ENCODE data around the gene NR2E1.

NR2E1 gene

DNA sequence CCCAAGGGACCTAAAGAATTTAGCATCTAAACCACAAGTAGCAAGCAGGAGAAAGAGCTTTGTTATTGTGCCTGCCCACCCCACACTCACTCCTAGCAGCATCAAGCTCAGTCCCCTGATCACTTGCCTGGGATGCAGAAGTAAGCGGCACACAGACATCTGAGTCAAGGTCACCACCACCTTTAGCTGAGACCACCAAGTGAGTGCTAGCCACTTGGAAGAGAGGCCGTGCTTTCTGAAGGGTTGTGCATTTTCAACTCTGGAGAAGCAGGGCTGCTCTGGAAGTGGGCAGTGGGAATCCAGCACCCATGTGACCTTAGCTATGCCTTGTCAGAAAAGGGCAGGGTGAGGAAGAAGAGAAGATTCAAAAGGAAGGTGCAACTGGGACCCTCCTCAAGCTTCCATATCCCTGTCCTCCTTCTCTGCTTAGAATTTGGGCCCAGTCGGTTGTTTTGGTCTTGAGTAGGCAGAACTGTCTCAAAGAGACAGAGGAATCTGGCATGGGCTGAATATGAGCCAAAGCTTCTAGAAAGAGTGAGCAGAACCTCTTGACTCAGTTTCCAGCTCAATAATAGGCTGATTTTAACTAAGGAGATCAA, 6.2 kb downstream of the NR2E1 start:
- Mint-ChIP-seq H3K9me3 (no peaks in the 10 kb centered on the region), H3K27me3 (peaks cover 94% of the 10 kb centered on the region), H3K4me1 (peaks cover 32% of the 10 kb centered on the region), H3K4me3 (no peak overlapping the region), H3K27ac (no peak overlapping the region), H3K36me3 (peaks cover 6% of the 10 kb centered on the region)
- DNase-seq = no peak
- CTCF ChIA-PET = interaction anchor here (1.3 kb wide), 1 partner anchor 319 kb away, joined by 4 read pairs; no protein-coding TSS in a partner anchor

DNA sequence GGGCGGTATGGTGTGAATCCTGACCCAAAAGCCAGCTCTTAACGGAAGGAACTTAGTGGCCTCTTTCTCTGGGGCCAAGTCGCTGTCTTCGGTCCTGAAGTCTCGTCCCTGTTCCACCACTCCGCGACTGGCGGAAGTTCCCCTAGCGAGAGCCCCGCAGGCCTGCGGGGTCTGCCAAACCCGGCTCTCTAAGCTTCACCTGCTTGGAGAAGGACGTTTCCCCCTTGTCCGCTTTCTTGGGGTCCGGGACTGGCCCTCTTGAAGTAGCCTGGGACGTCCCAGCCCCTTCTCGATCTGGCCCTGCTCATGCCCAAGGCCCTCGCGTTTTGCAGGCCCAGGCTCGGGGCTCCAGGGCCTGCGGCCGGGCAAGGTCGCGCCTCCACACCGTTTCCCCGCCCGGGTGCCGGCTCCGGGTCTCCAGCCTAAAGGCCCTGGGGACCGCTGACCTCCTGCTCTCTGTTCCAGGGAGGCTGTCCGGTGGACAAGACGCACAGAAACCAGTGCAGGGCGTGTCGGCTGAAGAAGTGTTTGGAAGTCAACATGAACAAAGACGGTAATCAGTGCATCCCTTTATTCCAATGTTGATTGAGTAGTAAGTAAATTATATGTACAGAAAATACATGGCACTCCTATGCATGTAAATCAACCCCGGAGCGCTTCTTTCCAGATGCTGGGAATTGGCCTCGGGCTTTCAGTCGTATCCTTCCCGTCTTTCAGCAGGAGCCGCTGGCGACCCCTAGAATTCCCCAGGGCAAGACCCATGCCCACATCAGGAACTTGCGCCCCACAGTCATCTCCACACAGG, 8.8 kb downstream of the NR2E1 start:
- no peaks in the 10 kb centered on the region for H3K9me3 Mint-ChIP-seq
- no peak overlapping the region for H3K4me3 Mint-ChIP-seq
- H3K36me3 Mint-ChIP-seq = no peaks in the 10 kb centered on the region

DNA sequence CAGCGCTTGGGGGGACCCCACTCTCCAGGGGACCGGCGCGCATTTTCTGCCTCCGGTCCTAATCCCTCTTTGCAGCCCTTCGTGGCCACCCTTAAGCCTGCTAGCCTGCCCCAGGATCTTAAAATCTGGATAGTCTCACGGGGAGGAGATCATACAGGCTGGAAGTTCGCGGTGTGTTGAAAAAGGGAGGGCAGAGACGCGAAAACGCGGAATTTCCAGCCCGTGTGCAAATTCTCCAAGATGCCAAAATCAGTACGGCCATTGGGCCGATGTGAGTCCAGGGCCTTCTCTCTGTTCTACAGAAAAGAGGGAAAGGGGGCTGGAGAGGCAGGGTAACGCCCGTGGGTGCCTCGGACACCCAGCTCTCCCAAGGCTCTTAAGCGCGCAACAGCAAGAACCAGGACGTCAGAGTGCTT, 9.4 kb downstream of the NR2E1 start:
- peaks cover 18% of the 10 kb centered on the region for H3K4me1 Mint-ChIP-seq
- CTCF ChIA-PET = interaction anchor here (0.8 to 1.7 kb wide), 4 partner anchors 62 to 350 kb away, joined by 3 to 11 read pairs (median 4); no protein-coding TSS in a partner anchor
- H3K9me3 Mint-ChIP-seq = no peaks in the 10 kb centered on the region
- H3K27me3 Mint-ChIP-seq = peaks cover 82% of the 10 kb centered on the region
- H3K4me3 Mint-ChIP-seq = no peak overlapping the region
- no peak overlapping the region for H3K27ac Mint-ChIP-seq
- no peak for DNase-seq
- no peaks in the 10 kb centered on the region for H3K36me3 Mint-ChIP-seq

More for the DNA sequence above, 8.8 kb downstream of the NR2E1 start:
- DNase-seq = peak; percentile 67
- Mint-ChIP-seq H3K4me1 (peaks cover 18% of the 10 kb centered on the region), H3K27me3 (peaks cover 83% of the 10 kb centered on the region), H3K27ac (no peak overlapping the region)
- CTCF ChIA-PET = interaction anchor here (1.0 to 1.7 kb wide), 5 partner anchors 14 to 323 kb away, joined by 3 to 11 read pairs (median 3); no protein-coding TSS in a partner anchor

DNA sequence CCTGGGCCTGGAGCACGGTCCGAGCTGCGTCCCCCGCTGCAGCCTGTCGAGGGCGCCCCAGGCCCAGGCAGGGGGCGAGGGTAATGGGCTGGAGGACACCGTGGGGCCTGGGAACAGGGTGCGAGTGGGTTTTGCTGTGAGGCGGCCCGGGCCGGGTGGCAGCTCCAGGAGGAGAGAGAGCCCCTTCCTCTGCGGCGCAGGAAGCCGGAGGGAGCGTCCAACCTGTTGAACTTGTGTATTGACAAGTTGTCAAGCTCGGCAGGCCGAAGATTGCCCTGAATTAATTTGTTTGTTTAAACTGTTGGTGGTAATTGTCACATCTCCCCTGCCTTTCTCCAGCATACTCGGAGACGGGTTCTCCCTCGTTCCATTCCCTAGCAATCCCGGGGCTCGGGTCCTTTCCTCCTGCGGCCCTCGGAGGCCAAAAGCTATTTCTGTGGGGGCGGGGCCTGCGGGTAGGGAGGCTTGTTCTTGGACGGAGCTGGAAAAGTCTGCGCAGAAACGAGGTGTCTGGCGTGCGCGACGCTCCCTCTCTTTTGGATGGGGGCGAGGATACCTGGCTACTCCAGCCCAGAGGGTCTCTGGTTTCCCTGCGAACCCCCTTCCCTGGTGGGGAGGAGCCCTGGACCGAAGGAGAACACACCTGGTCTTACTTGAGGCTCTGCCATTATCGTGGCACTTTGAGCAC, 9.9 kb downstream of the NR2E1 start:
- Mint-ChIP-seq H3K4me3 (peak overlapping the region; percentile 18), H3K4me1 (peaks cover 18% of the 10 kb centered on the region), H3K36me3 (no peaks in the 10 kb centered on the region), H3K27ac (no peak overlapping the region), H3K9me3 (no peaks in the 10 kb centered on the region), H3K27me3 (peaks cover 79% of the 10 kb centered on the region)
- CTCF ChIA-PET = interaction anchor here (0.8 to 1.7 kb wide), 4 partner anchors 63 to 350 kb away, joined by 3 to 11 read pairs (median 4); no protein-coding TSS in a partner anchor
- DNase-seq = no peak

DNA sequence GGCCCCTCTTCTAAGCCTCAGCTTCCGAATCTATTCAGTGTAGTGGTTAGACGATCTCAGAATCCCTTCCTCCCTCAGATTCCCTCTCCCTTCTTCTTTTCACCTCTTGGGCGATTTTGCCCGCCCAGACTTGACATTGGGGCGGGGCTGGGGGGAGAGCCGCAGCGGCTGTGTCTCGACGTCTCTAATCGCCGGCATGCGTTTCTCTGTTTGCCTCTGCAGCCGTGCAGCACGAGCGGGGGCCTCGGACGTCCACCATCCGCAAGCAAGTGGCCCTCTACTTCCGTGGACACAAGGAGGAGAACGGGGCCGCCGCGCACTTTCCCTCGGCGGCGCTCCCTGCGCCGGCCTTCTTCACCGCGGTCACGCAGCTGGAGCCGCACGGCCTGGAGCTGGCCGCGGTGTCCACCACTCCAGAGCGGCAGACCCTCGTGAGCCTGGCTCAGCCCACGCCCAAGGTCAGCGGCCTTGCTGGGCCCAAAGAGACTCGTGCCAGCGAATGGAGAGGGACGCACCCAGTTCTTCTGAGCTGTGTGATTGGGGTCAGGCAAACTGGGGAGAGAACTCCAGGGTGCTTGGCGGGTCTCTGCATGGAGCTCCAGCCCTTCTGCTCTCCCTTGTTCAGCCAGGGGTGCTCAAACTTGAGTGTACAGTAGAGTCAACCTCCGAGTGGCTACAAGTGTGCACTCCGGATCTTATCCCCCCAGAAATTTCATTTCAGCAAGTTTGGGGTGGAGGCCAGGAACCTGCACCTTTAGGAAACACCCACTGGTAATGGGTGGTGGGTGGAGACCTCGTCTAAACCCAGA, 10.7 kb downstream of the NR2E1 start:
- no peaks in the 10 kb centered on the region for H3K9me3 Mint-ChIP-seq
- peak overlapping the region; percentile 10 for H3K4me3 Mint-ChIP-seq
- peak overlapping the region; percentile 77 for H3K27ac Mint-ChIP-seq
- H3K4me1 Mint-ChIP-seq = peaks cover 13% of the 10 kb centered on the region
- CTCF ChIA-PET = interaction anchor here (1.4 to 1.7 kb wide), 4 partner anchors 64 to 321 kb away, joined by 3 to 11 read pairs (median 4); no protein-coding TSS in a partner anchor
- DNase-seq = no peak
- H3K27me3 Mint-ChIP-seq = peaks cover 79% of the 10 kb centered on the region
- no peaks in the 10 kb centered on the region for H3K36me3 Mint-ChIP-seq

DNA sequence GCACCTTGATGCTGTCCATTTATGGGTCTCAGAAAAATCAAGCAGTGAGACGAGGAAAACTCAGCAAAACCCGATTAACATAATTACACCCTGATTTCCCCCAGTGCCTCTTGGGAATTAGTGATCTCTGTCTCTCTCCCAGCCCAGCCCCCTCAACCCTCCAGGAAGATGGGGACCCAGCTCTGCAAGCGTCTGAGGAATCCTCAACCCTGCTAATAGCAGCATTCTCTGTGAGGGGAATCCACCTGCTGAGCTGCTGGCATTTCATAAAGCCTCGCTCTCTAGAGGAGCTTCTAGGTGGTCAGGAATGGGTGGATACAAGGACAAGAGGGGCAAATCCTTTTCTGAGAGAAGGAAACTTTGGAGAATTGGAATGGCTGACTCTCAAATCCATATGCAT, 13.9 kb downstream of the NR2E1 start:
- H3K27me3 Mint-ChIP-seq = peaks cover 66% of the 10 kb centered on the region
- no peak overlapping the region for H3K27ac Mint-ChIP-seq
- CTCF ChIA-PET = interaction anchor here (0.6 kb wide), 1 partner anchor 312 kb away, joined by 3 read pairs; no protein-coding TSS in a partner anchor
- DNase-seq = no peak
- no peaks in the 10 kb centered on the region for H3K9me3 Mint-ChIP-seq
- peaks cover 13% of the 10 kb centered on the region for H3K4me1 Mint-ChIP-seq
- no peak overlapping the region for H3K4me3 Mint-ChIP-seq
- H3K36me3 Mint-ChIP-seq = no peaks in the 10 kb centered on the region

DNA sequence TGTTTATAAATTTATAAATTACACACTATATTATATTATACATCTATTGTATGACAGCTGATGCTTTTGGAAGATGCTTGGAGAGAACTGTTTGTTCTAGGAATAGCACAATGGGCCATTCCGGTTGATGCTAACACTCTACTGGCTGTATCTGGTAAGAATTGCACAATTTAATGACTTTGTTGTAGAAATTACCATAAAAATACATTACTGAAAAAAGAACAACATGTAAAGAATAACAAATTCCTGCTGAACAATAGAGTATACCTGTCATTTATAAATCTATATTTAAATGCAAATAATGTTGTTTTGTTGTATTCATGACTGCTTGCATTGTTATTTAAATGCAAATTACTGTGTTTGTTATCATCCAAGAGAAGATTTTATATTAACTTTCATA, 14.4 kb downstream of the NR2E1 start:
- CTCF ChIA-PET = interaction anchor here (0.6 to 0.8 kb wide), 2 partner anchors 311 to 312 kb away, joined by 3 to 4 read pairs; no protein-coding TSS in a partner anchor
- peaks cover 9% of the 10 kb centered on the region for H3K4me1 Mint-ChIP-seq
- DNase-seq = no peak
- no peaks in the 10 kb centered on the region for H3K9me3 Mint-ChIP-seq
- peaks cover 60% of the 10 kb centered on the region for H3K27me3 Mint-ChIP-seq
- no peaks in the 10 kb centered on the region for H3K36me3 Mint-ChIP-seq
- no peak overlapping the region for H3K4me3 Mint-ChIP-seq
- no peak overlapping the region for H3K27ac Mint-ChIP-seq

DNA sequence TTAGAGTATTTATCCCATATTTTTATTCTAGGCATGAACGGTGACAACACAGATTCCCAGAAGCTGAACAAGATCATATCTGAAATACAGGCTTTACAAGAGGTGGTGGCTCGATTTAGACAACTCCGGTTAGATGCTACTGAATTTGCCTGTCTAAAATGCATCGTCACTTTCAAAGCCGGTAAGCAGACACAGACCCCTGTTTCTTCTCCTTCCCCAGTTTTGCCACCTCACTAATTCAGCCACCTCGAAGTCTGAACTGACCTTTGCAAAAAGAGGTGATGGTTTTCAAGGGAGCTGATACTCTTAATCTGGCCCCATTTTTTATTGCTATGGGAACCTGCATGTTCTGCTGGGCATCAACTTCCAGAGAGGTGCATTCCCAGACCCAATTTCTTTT, 15.0 kb downstream of the NR2E1 start:
- H3K4me3 Mint-ChIP-seq = no peak overlapping the region

DNA sequence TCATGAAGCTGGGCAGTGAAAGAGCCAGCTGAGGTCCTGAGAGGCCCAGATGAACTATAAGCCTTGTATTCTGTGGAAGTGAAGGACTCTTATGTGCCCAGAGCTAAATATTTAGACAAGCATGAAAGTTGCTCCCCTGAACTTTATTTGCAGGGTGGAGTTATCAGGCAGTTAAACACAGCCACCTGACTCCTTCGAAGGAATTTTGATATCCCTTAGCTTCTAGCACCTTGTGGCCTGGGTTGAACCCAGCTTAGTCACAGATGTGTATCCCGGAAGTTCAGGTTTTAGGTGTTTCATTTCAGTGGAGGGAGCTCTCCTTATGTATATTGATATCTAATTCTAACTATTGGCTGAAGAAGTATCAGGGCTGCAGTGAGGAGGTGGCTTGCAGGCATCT, 20.4 kb downstream of the NR2E1 start:
- Mint-ChIP-seq H3K36me3 (no peaks in the 10 kb centered on the region), H3K27me3 (peaks cover 55% of the 10 kb centered on the region), H3K27ac (no peak overlapping the region), H3K4me1 (no peaks in the 10 kb centered on the region), H3K9me3 (no peaks in the 10 kb centered on the region), H3K4me3 (no peak overlapping the region)
- no peak for DNase-seq
- CTCF ChIA-PET = interaction anchor here (0.6 kb wide), 1 partner anchor 335 kb away, joined by 3 read pairs; no protein-coding TSS in a partner anchor

More for the DNA sequence above, 15.0 kb downstream of the NR2E1 start:
- Mint-ChIP-seq H3K4me1 (peaks cover 5% of the 10 kb centered on the region), H3K27me3 (peaks cover 57% of the 10 kb centered on the region), H3K36me3 (no peaks in the 10 kb centered on the region), H3K9me3 (no peaks in the 10 kb centered on the region), H3K27ac (no peak overlapping the region)
- DNase-seq = no peak
- CTCF ChIA-PET = interaction anchor here (0.8 kb wide), 1 partner anchor 311 kb away, joined by 4 read pairs; no protein-coding TSS in a partner anchor

DNA sequence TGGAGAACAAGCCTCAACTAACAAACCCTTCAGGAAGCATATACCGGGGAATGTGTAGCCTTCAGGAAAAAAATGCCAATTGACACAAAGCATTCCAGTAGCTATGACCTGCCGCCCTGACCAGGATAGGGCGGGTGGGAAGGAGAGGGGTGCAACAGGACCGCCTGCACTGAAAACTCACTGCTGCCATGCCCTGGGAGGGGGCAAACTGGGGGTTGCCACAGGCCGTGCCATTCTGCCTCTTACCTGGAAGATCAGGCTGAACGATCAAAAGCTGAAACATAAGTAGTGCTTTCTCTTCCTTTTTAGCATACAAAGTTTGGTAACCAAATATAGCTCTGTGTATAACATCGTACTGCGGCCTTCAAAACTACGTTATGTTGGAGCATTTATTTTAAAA, 21.7 kb downstream of the NR2E1 start:
- no peaks in the 10 kb centered on the region for H3K36me3 Mint-ChIP-seq
- no peak for DNase-seq
- no peak overlapping the region for H3K27ac Mint-ChIP-seq
- no peak overlapping the region for H3K4me3 Mint-ChIP-seq
- peaks cover 53% of the 10 kb centered on the region for H3K27me3 Mint-ChIP-seq
- H3K4me1 Mint-ChIP-seq = no peaks in the 10 kb centered on the region
- CTCF ChIA-PET = no interaction called here
- H3K9me3 Mint-ChIP-seq = no peaks in the 10 kb centered on the region

DNA sequence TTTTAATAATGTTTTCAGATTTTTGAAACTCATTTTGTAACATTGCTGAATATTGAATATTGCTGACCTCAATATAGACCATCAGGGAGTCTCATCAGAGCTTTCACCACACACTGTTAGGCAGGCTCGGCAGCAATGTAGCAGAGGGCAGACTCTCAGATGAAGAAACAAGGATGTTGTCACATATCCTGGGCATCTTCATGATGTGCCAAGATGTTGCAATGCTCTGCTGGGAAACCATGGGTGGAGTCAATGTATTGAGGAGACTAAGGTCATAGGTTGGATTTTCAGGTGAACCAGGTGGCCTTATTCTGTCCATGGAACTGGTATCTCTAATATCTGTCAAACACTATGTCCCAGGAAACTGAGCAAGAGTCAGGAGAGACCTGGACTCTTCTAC, 27.3 kb downstream of the NR2E1 start:
- H3K36me3 Mint-ChIP-seq = no peaks in the 10 kb centered on the region
- no peaks in the 10 kb centered on the region for H3K4me1 Mint-ChIP-seq
- peaks cover 61% of the 10 kb centered on the region for H3K27me3 Mint-ChIP-seq
- H3K4me3 Mint-ChIP-seq = no peak overlapping the region
- no peak for DNase-seq
- no peaks in the 10 kb centered on the region for H3K9me3 Mint-ChIP-seq
- CTCF ChIA-PET = interaction anchor here (0.6 kb wide), 1 partner anchor 62 kb away, joined by 3 read pairs; no protein-coding TSS in a partner anchor
- H3K27ac Mint-ChIP-seq = no peak overlapping the region

DNA sequence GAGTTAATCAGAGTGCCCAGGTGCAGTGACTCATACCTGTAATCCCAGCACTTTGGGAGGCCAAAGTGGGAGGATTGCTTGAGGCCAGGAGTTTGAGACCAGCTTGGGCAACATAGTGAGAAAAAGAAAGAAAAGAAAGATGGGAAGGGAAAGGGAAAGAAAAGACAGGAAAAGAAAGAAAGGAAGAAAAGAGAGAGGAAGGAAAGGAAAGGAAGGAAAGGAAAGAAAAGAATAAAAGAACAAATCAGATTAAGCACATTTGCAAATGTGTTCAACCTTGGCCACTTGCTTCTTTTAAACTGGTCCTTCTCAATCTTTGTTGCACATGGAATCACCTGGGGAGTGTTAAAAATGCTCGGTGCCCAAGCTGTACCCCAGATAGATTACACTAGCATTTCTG, 28.0 kb downstream of the NR2E1 start:
- H3K4me1 Mint-ChIP-seq = no peaks in the 10 kb centered on the region
- H3K27me3 Mint-ChIP-seq = peaks cover 58% of the 10 kb centered on the region
- H3K27ac Mint-ChIP-seq = no peak overlapping the region

DNA sequence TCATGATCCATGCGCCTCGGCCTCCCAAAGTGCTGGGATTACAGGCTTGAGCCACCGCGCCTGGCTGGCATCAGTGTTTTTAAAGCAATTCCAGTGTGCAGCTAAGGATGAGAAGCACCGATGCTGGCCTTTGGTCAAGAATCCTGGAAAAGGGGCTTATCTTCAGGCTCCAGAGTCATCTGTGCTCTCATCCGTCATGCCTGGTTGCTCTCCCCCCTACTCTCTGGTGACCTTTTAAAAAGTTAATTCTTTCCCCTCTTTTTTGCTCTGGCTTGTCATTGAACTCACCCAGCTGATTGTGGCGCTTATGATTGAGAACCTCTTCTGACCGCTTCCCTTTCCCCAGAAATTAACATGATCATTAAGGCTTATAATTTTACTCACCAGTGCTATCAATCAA, 28.7 kb downstream of the NR2E1 start:
- DNase-seq = no peak
- H3K4me1 Mint-ChIP-seq = no peaks in the 10 kb centered on the region
- CTCF ChIA-PET = no interaction called here
- peaks cover 54% of the 10 kb centered on the region for H3K27me3 Mint-ChIP-seq
- H3K36me3 Mint-ChIP-seq = no peaks in the 10 kb centered on the region
- no peak overlapping the region for H3K27ac Mint-ChIP-seq
- H3K4me3 Mint-ChIP-seq = no peak overlapping the region
- no peaks in the 10 kb centered on the region for H3K9me3 Mint-ChIP-seq

More for the DNA sequence above, 28.0 kb downstream of the NR2E1 start:
- Mint-ChIP-seq H3K36me3 (no peaks in the 10 kb centered on the region), H3K4me3 (no peak overlapping the region), H3K9me3 (no peaks in the 10 kb centered on the region)
- CTCF ChIA-PET = no interaction called here
- no peak for DNase-seq
